Posterior vena cava (tissue), 2 donors: ENCODE measurements around the gene C11orf24. TPM values are rescaled to one million over a fixed set of nuclear protein-coding genes. Genes with fewer than 3 reads are reported as not detected.
A peak's percentile ranks its signal among the peaks of the same experiment; 100 is the strongest.

Experiments used
- DNase-seq: peaks from one replicate; pipeline ENCODE4 v3.0.0-alpha.2; 2020; ENCODE audit warnings: low spot score
- intact Hi-C, 2 donors: fragments of 100-400 bp; cut with DNase I; formaldehyde crosslinking; loops; one replicate each; pipeline versions ENCODE4 v1.14.1 to v1.14.2; 2022 to 2023
- total RNA-seq, 2 donors: library from RNA; stranded (reverse); fragmentation: NEBNext Ultra II Directional; extraction: Animal tissue kit (Norgen Biotek cat#: 25700); gene quantifications; one replicate each; pipeline ENCODE4 v1.2.1, GENCODE V29; 2021
- donor health status: DM: yes; HTN: yes; CAD: no.
- donor health status: DM: yes; HTN: yes; CAD: no.

The C11orf24 gene
- total RNA-seq, 2 donors from 2014 or later = 67.2 to 74.9 TPM

- intact Hi-C loops = no loop called here
- DNase-seq = peak; percentile 20
These were observed 5.1 kb upstream of the C11orf24 start for GRCh38 chr11:68276861-68277260.

GRCh38 chr11:68275721-68276507 lies 4.1 kb upstream of the C11orf24 start:
- intact Hi-C loops = no loop called here
- peak; percentile 11 for DNase-seq

- DNase-seq = no peak
- intact Hi-C loops = no loop called here
These were observed 2.5 kb upstream of the C11orf24 start for GRCh38 chr11:68274306-68274705.

- peak; percentile 18 for DNase-seq
- intact Hi-C loops = no loop called here
These were observed 1.4 kb upstream of the C11orf24 start for GRCh38 chr11:68273026-68273738.

GRCh38 chr11:68271023-68271780 lies 571 bp downstream of the C11orf24 start:
- intact Hi-C loops = no loop called here
- peak; percentile 84 for DNase-seq

GRCh38 chr11:68270196-68271022 lies 1.4 kb downstream of the C11orf24 start:
- peak; percentile 49 for DNase-seq
- intact Hi-C loops = no loop called here

GRCh38 chr11:68269414-68270081 lies 2.2 kb downstream of the C11orf24 start:
- intact Hi-C loops = no loop called here
- peak; percentile 76 for DNase-seq

- peak; percentile 50 for DNase-seq
- intact Hi-C loops = no loop called here
These were observed 3.9 kb downstream of the C11orf24 start for GRCh38 chr11:68267881-68268240.

- DNase-seq = peak; percentile 59
- intact Hi-C loops = no loop called here
These were observed 4.6 kb downstream of the C11orf24 start for GRCh38 chr11:68266936-68267880.

GRCh38 chr11:68266121-68266891 lies 5.5 kb downstream of the C11orf24 start:
- intact Hi-C loops = no loop called here
- DNase-seq = peak; percentile 62

GRCh38 chr11:68264741-68265540 lies 6.8 kb downstream of the C11orf24 start:
- peak; percentile 70 for DNase-seq
- intact Hi-C loops = loop anchor here (5.0 kb wide), 2 partner anchors 32 to 117 kb away; no protein-coding TSS in a partner anchor

- DNase-seq = peak; percentile 17
- intact Hi-C loops = loop anchor here (5.0 kb wide), 2 partner anchors 33 to 118 kb away; no protein-coding TSS in a partner anchor
These were observed 7.5 kb downstream of the C11orf24 start for GRCh38 chr11:68264244-68264643.

GRCh38 chr11:68263444-68264035 lies 8.2 kb downstream of the C11orf24 start:
- peak; percentile 78 for DNase-seq
- intact Hi-C loops = loop anchor here (5.0 kb wide), 2 partner anchors 34 to 119 kb away; no protein-coding TSS in a partner anchor

GRCh38 chr11:68262544-68262827 lies 9.3 kb downstream of the C11orf24 start:
- DNase-seq = no peak
- intact Hi-C loops = loop anchor here (5.0 kb wide), 2 partner anchors 35 to 120 kb away; no protein-coding TSS in a partner anchor

GRCh38 chr11:68261749-68262543 lies 9.8 kb downstream of the C11orf24 start:
- intact Hi-C loops = loop anchor here (5.0 kb wide), 2 partner anchors 35 to 120 kb away; no protein-coding TSS in a partner anchor
- peak; percentile 72 for DNase-seq
